Mucosa of descending colon (tissue), 3 donors: ENCODE results near the gene MSS51. TPM values are rescaled to one million over a fixed set of nuclear protein-coding genes. Genes with fewer than 3 reads are reported as not detected.

Source experiments
- ATAC-seq: fragments of 200-7000 bp; cut with Tn5 transposase; one replicate; pipeline ENCODE4 v1.9.1; 2020; ENCODE audit warnings: mild to moderate bottlenecking, moderate library complexity
- DNase-seq, 3 donors: peaks; one replicate each; pipeline ENCODE4 v3.0.0-alpha.2; 2020
- H3K36me3 ChIP-seq: fragments of 200-600 bp; one replicate; pipeline ENCODE4 v1.8.0; 2021; ENCODE audit warnings: low read depth, mild to moderate bottlenecking
- H3K4me1 ChIP-seq: fragments of 200-600 bp; one replicate; pipeline ENCODE4 v1.8.0; 2021; ENCODE audit warnings: low read depth, mild to moderate bottlenecking
- H3K4me3 ChIP-seq: fragments of 200-600 bp; one replicate; pipeline ENCODE4 v1.8.0; 2021; ENCODE audit warnings: mild to moderate bottlenecking
- H3K9me3 ChIP-seq: fragments of 200-600 bp; one replicate; pipeline ENCODE4 v1.8.0; 2021; ENCODE audit warnings: mild to moderate bottlenecking
- CTCF ChIP-seq: fragments of 200-600 bp; IDR thresholded peaks from one replicate; pipeline ENCODE4 v1.8.0; 2022; ENCODE audit warnings: antibody characterized with exemption, mild to moderate bottlenecking
- intact Hi-C, 2 donors: fragments of 100-400 bp; cut with DNase I in 1 of 2; cut with micrococcal nuclease in 1 of 2; formaldehyde crosslinking; loops; one replicate each; pipeline versions ENCODE4 v1.11.0 to v1.11.1; 2022; cut with DNase I, micrococcal nuclease
- total RNA-seq, 3 donors: library from RNA; stranded (reverse); fragmentation: NEBNext Ultra II Directional in 2 of 3; extraction: Animal tissue kit (Norgen Biotek cat#: 25700) in 2 of 3; gene quantifications; one replicate each; pipeline versions ENCODE4 v1.2.1 to v1.2.4, GENCODE V29; 2021 to 2023
- donor health status: DM: no; HTN: no; CAD: no; lungs with moderate emphysema.
- donor health status: DM: no; HTN: no; CAD: no.
- donor health status: DM: no; HTN: yes; CAD: no.

MSS51 gene
- total RNA-seq, 3 donors from 2014 or later: 1.8 to 2.8 (median 2.7) TPM

- Histone ChIP-seq H3K9me3 (no peaks in the 10 kb centered on the region), H3K36me3 (no peaks in the 10 kb centered on the region), H3K4me3 (no peak overlapping the region), H3K4me1 (no peaks in the 10 kb centered on the region)
- ATAC-seq: no peak
- no peak for TF ChIP-seq CTCF
- intact Hi-C loops: no loop called here
- no peak for DNase-seq
Measured at GRCh38 chr10:73465978-73466726, 32.8 kb upstream of the MSS51 start.

- ATAC-seq (no peak), DNase-seq (no peak)
- Histone ChIP-seq H3K4me3 (no peak overlapping the region), H3K9me3 (no peaks in the 10 kb centered on the region), H3K36me3 (no peaks in the 10 kb centered on the region), H3K4me1 (peaks cover 10% of the 10 kb centered on the region)
- intact Hi-C loops: no loop called here
- no peak for TF ChIP-seq CTCF
Measured at GRCh38 chr10:73460897-73461296, 27.5 kb upstream of the MSS51 start.

- Histone ChIP-seq H3K4me1 (peaks cover 10% of the 10 kb centered on the region), H3K4me3 (no peak overlapping the region), H3K9me3 (no peaks in the 10 kb centered on the region), H3K36me3 (no peaks in the 10 kb centered on the region)
- TF ChIP-seq CTCF: no peak
- peak; percentile 95 for ATAC-seq
- intact Hi-C loops: no loop called here
- DNase-seq: peak in 1 of 3 donors; percentile 9
Measured at GRCh38 chr10:73459683-73460314, 26.4 kb upstream of the MSS51 start.

GRCh38 chr10:73456187-73456890 lies 23.0 kb upstream of the MSS51 start:
- Histone ChIP-seq H3K4me1 (peaks cover 10% of the 10 kb centered on the region), H3K9me3 (no peaks in the 10 kb centered on the region), H3K36me3 (no peaks in the 10 kb centered on the region), H3K4me3 (no peak overlapping the region)
- intact Hi-C loops: no loop called here
- ATAC-seq: no peak
- TF ChIP-seq CTCF: no peak
- no peak for DNase-seq

DNA sequence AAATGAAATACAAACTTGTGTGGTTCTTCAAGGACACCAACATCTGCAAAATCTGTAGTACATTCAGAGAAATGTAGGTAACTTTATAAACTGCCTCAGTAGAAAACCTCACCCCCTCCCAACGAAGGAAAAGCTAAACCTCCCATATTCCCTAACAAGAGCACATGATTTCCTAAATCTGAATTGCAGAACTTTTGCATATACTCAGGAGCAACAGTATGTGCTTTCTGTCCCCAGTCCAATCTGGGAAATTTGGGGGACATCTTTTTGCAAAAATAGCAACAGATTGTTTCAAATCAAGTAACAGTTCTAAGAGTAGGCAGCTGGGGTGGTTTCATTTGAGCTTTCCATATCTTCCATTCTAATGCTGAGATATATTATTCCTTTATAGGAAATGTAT lies 15.8 kb upstream of the MSS51 start:
- TF ChIP-seq CTCF: no peak
- no peaks in the 10 kb centered on the region for H3K9me3 ChIP-seq
- no peak for ATAC-seq
- intact Hi-C loops: no loop called here
- no peaks in the 10 kb centered on the region for H3K36me3 ChIP-seq
- no peaks in the 10 kb centered on the region for H3K4me1 ChIP-seq
- no peak for DNase-seq
- H3K4me3 ChIP-seq: no peak overlapping the region
